Measurements from ENCODE around the gene KLF16.

DNA sequence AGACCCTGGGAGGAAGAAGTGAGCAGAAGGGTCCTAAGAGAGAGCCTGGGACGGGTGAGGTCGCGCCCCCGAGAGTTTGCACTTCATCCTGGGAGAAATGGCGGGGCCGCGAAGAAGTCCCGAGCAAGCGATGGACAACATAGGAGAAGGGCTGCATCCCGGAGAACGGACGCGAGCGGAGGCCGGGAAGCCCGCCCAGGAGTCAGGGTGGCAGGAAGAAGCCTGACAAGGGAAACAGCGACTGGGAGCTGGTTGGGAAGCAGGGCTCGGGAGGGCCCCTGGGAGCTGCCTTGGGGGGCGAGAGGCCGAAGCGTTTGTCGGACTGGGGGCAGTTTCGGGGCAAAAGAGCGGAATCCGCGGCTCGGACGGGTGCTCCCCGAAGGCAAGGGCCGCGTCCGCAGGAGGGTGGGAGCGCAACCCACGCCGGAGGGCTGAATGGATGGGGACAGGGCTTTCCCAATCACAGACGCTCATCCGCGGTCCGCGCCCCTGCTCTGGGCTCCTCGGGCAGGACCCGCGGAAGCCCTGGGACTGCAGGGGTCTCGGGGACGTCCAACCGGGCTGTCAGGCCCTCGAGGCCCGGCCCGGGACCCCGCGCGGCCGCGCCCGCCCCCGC, 21.4 kb upstream of the KLF16 start:
- no peak for TF ChIP-seq CTCF (IDR thresholded peaks at IDR 0.05 in 2 of 3, conservative IDR thresholded peaks at IDR 0.05 in 1 of 3; ENCODE audit: control insufficient read depth in 2 of 3, extremely low read depth in 1 of 3, insufficient read depth in 1 of 3, low read depth in 3 of 3, low read length in 3 of 3)
- TF ChIP-seq POLR2AphosphoS5 (IDR thresholded peaks at IDR 0.05; ENCODE audit: low read length): no peak
- TF ChIP-seq POLR2A (IDR thresholded peaks at IDR 0.05; ENCODE audit: low read depth, low read length): peak; percentile 67
- TF ChIP-seq HDGF (IDR thresholded peaks at IDR 0.05): no peak
- no peak for TF ChIP-seq STAT3 (IDR thresholded peaks at IDR 0.05; ENCODE audit: low read depth, low read length)
- TF ChIP-seq JUND (IDR thresholded peaks at IDR 0.05; ENCODE audit: low read depth, low read length): no peak
- no peak for TF ChIP-seq HDAC6 (IDR thresholded peaks at IDR 0.05; ENCODE audit: unreplicated experiment)
- no peak for TF ChIP-seq MXI1 (IDR thresholded peaks at IDR 0.05; ENCODE audit: low read depth, low read length)
- TF ChIP-seq YY1 (IDR thresholded peaks at IDR 0.05; ENCODE audit: low read depth, low read length): no peak
- no peak for TF ChIP-seq SPI1 (IDR thresholded peaks at IDR 0.05; ENCODE audit: borderline replicate concordance, insufficient read depth, low read depth, low read length)
- no peak for TF ChIP-seq ZNF207 (IDR thresholded peaks at IDR 0.05; ENCODE audit: borderline replicate concordance)
- no peak for TF ChIP-seq RAD21 (IDR thresholded peaks at IDR 0.05; ENCODE audit: insufficient read depth, low read depth, low read length)
